HCT116 (cell line): ENCODE results near the gene RLN3.

Source experiments
- EZH2 ChIP-seq: fragments of 200-600 bp; sonication (generic); IDR thresholded peaks from 2 replicates; pipeline ENCODE4 v1.6.1; 2017; ENCODE audit warnings: antibody characterized with exemption, mixed run types
- POLR2A ChIP-seq: IDR thresholded peaks from 2 replicates; pipeline ENCODE4 v1.7.0; 2011; ENCODE audit warnings: borderline replicate concordance; ENCODE audit not compliant: insufficient read depth, insufficient read length; ENCODE audit errors: extremely low read depth
- SRF ChIP-seq: IDR thresholded peaks from 2 replicates; pipeline ENCODE4 v1.6.1; 2012; ENCODE audit warnings: low read depth
- YY1 ChIP-seq: IDR thresholded peaks from 2 replicates; pipeline ENCODE4 v1.6.1; 2011; ENCODE audit warnings: low read length, low read depth, moderate library complexity, mild to moderate bottlenecking; ENCODE audit not compliant: insufficient replicate concordance; ENCODE audit errors: extremely low read depth
- TF ChIP-seq, protein P1 (sequence below), 3 experiments: fragments of 200-600 bp in 1 of 3; sonication (generic) in 1 of 3; IDR thresholded peaks in 2 of 3; conservative IDR thresholded peaks in 1 of 3; 2 replicates each; pipeline ENCODE4 v1.5.1; 2012 to 2017; ENCODE audit warnings: low read depth in 2 of 3, low read length in 2 of 3, antibody characterized with exemption in 1 of 3, borderline replicate concordance in 1 of 3, control low read depth in 1 of 3, mild to moderate bottlenecking in 1 of 3, mixed read lengths in 1 of 3, mixed run types in 1 of 3, moderate library complexity in 1 of 3; ENCODE audit not compliant: insufficient read depth in 1 of 3
- TF ChIP-seq, protein P2 (sequence below): IDR thresholded peaks from 2 replicates; pipeline ENCODE4 v1.6.1; 2012

DNA sequence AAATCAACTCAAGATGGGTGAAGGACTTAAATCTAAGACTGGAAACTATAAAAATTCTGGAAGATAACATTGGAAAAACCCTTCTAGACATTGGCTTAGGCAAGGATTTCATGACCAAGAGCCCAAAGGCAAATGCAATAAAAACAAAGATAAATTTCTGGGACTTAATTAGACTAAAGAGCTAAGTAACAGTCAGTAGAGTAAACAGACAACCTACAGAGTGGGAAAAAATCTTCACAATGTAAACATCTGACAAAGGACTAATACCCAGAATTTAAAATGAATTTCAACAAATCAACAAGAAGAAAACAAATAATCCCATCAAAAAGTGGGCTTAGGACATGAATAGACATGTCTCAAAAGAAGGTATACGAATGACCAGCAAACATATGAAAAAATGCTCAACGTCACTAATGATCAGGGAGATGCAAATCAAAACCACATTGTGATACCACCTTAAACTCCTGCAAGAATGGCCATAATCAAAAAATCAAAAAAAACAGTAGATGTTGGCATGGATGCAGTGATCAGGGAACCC, 15.5 kb upstream of the RLN3 start:
- TF ChIP-seq EZH2 (no peak), YY1 (no peak), SRF (no peak), POLR2A (no peak)
- TF ChIP-seq, protein P1, sequence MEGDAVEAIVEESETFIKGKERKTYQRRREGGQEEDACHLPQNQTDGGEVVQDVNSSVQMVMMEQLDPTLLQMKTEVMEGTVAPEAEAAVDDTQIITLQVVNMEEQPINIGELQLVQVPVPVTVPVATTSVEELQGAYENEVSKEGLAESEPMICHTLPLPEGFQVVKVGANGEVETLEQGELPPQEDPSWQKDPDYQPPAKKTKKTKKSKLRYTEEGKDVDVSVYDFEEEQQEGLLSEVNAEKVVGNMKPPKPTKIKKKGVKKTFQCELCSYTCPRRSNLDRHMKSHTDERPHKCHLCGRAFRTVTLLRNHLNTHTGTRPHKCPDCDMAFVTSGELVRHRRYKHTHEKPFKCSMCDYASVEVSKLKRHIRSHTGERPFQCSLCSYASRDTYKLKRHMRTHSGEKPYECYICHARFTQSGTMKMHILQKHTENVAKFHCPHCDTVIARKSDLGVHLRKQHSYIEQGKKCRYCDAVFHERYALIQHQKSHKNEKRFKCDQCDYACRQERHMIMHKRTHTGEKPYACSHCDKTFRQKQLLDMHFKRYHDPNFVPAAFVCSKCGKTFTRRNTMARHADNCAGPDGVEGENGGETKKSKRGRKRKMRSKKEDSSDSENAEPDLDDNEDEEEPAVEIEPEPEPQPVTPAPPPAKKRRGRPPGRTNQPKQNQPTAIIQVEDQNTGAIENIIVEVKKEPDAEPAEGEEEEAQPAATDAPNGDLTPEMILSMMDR (IDR thresholded peaks at IDR 0.05 in 2 of 3, conservative IDR thresholded peaks at IDR 0.05 in 1 of 3; ENCODE audit: borderline replicate concordance in 1 of 3, insufficient read depth in 1 of 3, low read depth in 2 of 3, low read length in 2 of 3), result no peak
- TF ChIP-seq, protein P2, sequence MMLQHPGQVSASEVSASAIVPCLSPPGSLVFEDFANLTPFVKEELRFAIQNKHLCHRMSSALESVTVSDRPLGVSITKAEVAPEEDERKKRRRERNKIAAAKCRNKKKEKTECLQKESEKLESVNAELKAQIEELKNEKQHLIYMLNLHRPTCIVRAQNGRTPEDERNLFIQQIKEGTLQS, result no peak
